Glutamatergic neuron (in vitro differentiated cells): ENCODE results near the gene SIRPA. TPM values are rescaled to one million over a fixed set of nuclear protein-coding genes. Genes with fewer than 3 reads are reported as not detected.

ENCODE experiments used
- DNase-seq: peaks from one replicate; pipeline ENCODE4 v3.0.0; 2022
- H3K27ac Mint-ChIP-seq: one replicate; pipeline ENCODE4 v1.8.0; 2020; ENCODE audit warnings: mild to moderate bottlenecking, mixed read lengths, inconsistent platforms; ENCODE audit not compliant: unreplicated experiment
- H3K27me3 Mint-ChIP-seq: one replicate; pipeline ENCODE4 v1.8.0; 2020; ENCODE audit warnings: mild to moderate bottlenecking, moderate library complexity, mixed read lengths, inconsistent platforms; ENCODE audit not compliant: unreplicated experiment
- H3K36me3 Mint-ChIP-seq: one replicate; pipeline ENCODE4 v1.8.0; 2020; ENCODE audit warnings: mild to moderate bottlenecking, mixed read lengths, inconsistent platforms; ENCODE audit not compliant: unreplicated experiment
- H3K4me1 Mint-ChIP-seq: one replicate; pipeline ENCODE4 v1.8.0; 2020; ENCODE audit warnings: mild to moderate bottlenecking, low read depth, mixed read lengths, inconsistent platforms; ENCODE audit not compliant: unreplicated experiment
- H3K4me3 Mint-ChIP-seq: one replicate; pipeline ENCODE4 v1.8.0; 2020; ENCODE audit warnings: mild to moderate bottlenecking, mixed read lengths, inconsistent platforms; ENCODE audit not compliant: unreplicated experiment
- H3K9me3 Mint-ChIP-seq: one replicate; pipeline ENCODE4 v1.8.0; 2020; ENCODE audit warnings: mild to moderate bottlenecking, moderate library complexity, mixed read lengths, inconsistent platforms; ENCODE audit not compliant: unreplicated experiment
- total RNA-seq: library from RNA; stranded (reverse); fragmentation: NEBNext Ultra II Directional; extraction: Animal tissue kit (Norgen Biotek cat#: 25700); gene quantifications from one replicate; pipeline ENCODE4 v1.2.1, GENCODE V29; 2021; ENCODE audit not compliant: unreplicated experiment
- TF ChIP-seq, protein P1 (sequence below): fragments of 200-600 bp; sonication (generic); IDR thresholded peaks from one replicate; pipeline ENCODE4 v1.5.0; 2021; ENCODE audit not compliant: partially characterized antibody, unreplicated experiment

The SIRPA gene
- total RNA-seq, 1 donor from 2014 or later: 0.34 TPM

DNA sequence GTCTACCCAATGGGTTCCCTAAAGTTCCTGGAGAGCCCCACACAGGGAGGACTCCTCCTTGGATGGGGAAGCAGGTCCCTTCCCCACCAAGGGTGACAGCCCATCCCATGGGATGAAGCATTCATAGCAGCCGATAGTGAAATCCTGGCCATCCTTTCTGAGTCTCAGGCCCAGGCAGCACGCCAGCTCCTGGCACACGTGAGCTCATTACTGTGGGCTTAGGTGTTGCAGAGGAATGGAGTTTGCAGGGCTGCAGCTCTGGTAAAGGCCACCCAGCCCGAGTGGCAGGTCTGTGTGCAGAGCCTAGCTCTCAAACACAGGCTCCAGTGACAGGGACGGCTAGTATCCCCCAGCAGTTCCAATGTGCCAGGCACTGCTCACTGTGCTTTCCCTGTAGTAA lies 31.0 kb downstream of the SIRPA start:
- Mint-ChIP-seq H3K27ac (no peak overlapping the region), H3K27me3 (peaks cover 4% of the 10 kb centered on the region), H3K9me3 (no peaks in the 10 kb centered on the region), H3K4me1 (no peaks in the 10 kb centered on the region), H3K36me3 (no peaks in the 10 kb centered on the region), H3K4me3 (no peak overlapping the region)
- TF ChIP-seq, protein P1, sequence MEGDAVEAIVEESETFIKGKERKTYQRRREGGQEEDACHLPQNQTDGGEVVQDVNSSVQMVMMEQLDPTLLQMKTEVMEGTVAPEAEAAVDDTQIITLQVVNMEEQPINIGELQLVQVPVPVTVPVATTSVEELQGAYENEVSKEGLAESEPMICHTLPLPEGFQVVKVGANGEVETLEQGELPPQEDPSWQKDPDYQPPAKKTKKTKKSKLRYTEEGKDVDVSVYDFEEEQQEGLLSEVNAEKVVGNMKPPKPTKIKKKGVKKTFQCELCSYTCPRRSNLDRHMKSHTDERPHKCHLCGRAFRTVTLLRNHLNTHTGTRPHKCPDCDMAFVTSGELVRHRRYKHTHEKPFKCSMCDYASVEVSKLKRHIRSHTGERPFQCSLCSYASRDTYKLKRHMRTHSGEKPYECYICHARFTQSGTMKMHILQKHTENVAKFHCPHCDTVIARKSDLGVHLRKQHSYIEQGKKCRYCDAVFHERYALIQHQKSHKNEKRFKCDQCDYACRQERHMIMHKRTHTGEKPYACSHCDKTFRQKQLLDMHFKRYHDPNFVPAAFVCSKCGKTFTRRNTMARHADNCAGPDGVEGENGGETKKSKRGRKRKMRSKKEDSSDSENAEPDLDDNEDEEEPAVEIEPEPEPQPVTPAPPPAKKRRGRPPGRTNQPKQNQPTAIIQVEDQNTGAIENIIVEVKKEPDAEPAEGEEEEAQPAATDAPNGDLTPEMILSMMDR: no peak
- no peak for DNase-seq

DNA sequence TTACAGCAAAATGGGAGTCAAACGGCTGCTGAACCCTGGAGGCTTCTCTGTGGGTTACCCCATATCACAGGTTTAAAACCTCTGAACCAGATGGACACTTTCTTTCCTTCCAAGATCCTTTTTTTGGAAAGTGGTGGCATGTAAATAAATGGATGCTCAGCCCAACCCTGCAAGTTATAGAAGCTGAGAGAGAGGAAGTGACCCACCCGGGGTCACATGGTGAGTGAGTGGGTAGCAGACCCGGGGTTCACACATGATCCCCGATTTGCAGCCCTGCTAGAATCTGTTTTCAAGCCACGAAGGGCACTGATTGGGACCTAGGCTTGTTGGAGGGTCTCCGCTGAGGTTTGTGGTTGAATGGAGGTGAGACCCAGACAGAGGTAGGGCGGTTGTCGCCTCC lies 32.0 kb downstream of the SIRPA start:
- Mint-ChIP-seq H3K4me1 (no peaks in the 10 kb centered on the region), H3K9me3 (no peaks in the 10 kb centered on the region), H3K36me3 (no peaks in the 10 kb centered on the region), H3K27ac (no peak overlapping the region), H3K27me3 (peaks cover 4% of the 10 kb centered on the region), H3K4me3 (no peak overlapping the region)
- no peak for DNase-seq
- TF ChIP-seq, protein P1: no peak

DNA sequence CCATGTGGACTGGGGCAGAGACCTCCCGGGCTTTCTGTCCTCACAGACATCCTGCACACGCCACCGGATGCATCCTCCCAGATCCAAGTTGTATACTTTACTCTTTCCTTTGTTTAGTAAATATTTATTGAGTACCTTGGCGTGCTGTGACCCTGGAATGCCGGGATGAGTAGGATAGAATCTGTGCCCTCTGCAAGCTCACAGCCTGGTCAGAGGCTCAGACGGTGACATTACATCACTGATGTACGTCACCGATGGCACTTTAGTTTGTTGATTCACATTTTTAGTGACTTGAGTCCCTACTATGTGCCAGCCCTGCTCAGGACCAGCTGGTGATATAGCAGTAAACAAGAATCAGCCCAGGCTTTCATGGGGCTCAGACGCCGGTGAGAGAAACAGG lies 32.9 kb downstream of the SIRPA start:
- no peak overlapping the region for H3K27ac Mint-ChIP-seq
- no peak overlapping the region for H3K4me3 Mint-ChIP-seq
- TF ChIP-seq, protein P1: no peak
- DNase-seq: no peak
- no peaks in the 10 kb centered on the region for H3K4me1 Mint-ChIP-seq
- no peaks in the 10 kb centered on the region for H3K36me3 Mint-ChIP-seq
- no peaks in the 10 kb centered on the region for H3K9me3 Mint-ChIP-seq
- H3K27me3 Mint-ChIP-seq: no peaks in the 10 kb centered on the region

DNA sequence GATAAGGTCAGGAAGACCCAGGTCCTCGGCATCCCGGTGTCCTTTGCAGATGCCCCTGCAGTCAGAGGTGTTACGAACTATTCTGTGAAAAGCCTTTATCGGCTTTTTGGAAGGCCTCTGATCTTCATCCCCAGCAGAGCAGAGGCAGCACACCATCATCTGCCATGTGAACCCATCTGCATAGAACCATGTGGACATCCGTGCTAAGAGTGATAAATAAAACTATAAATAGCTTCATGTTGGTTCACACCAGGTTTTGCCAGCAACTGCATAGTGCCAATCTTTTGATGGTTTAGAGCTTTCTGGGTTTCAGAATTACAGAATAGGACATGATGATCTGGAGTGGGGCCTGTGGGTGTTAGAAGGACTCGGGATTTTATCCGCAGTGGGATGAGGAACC lies 33.6 kb downstream of the SIRPA start:
- Mint-ChIP-seq H3K27ac (peak overlapping the region; percentile 50), H3K27me3 (no peaks in the 10 kb centered on the region), H3K9me3 (no peaks in the 10 kb centered on the region), H3K36me3 (no peaks in the 10 kb centered on the region), H3K4me3 (no peak overlapping the region), H3K4me1 (no peaks in the 10 kb centered on the region)
- TF ChIP-seq, protein P1: no peak
- DNase-seq: no peak

DNA sequence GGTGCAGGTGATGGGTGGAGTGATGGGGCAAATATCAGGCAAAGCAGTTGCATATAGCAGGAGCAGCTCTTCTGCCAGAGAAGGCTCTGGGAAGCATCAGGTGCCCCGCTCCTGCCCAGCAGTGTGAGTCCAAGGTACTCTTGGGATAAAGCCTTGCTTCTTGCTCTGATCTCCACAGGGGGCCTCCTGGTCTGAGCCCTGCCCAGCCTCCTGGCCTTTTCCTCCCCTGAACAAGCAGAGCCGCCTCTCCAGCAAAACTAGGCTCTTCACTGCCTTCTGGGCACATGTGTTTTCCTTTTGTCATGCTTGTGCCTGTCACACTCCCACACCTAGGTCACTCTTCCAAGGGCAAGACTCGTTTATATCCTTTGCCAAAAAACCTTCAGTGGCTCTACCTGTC lies 34.3 kb downstream of the SIRPA start:
- DNase-seq: no peak
- H3K4me3 Mint-ChIP-seq: no peak overlapping the region
- H3K27me3 Mint-ChIP-seq: no peaks in the 10 kb centered on the region
- no peaks in the 10 kb centered on the region for H3K9me3 Mint-ChIP-seq
- H3K4me1 Mint-ChIP-seq: no peaks in the 10 kb centered on the region
- no peak overlapping the region for H3K27ac Mint-ChIP-seq
- H3K36me3 Mint-ChIP-seq: no peaks in the 10 kb centered on the region
- TF ChIP-seq, protein P1: no peak
